T-helper 17 cell (primary cell): ENCODE measurements around the gene ERP44. TPM values are rescaled to one million over a fixed set of nuclear protein-coding genes. Genes with fewer than 3 reads are reported as not detected.

ENCODE experiments used
- total RNA-seq, 4 donors: library from RNA in 2 of 4; stranded (reverse) in 2 of 4; gene quantifications; one replicate each; pipeline ENCODE4 v1.2.3 and lab custom pipeline; 2022 to 2026

Gene ERP44
- total RNA-seq, 2 donors from 2014 or later = 11.6 to 12.4 TPM

Other genes with a start within 250 kb of the ERP44 start
- gene STX17, start 192.3 kb downstream of the ERP44 start, total RNA-seq = 10 to 100 TPM; 27.1 to 33.2 TPM
- gene INVS, start 243 bp upstream of the ERP44 start, total RNA-seq = 10 to 100 TPM; 14.6 to 16.2 TPM